Measurements from ENCODE around the gene ZNF554.
"Not testable (repeated sequence)": the region's sequence is repeated elsewhere in the genome, so short reads cannot be mapped to it uniquely, and the experiment has no call there.

The ZNF554 gene

DNA sequence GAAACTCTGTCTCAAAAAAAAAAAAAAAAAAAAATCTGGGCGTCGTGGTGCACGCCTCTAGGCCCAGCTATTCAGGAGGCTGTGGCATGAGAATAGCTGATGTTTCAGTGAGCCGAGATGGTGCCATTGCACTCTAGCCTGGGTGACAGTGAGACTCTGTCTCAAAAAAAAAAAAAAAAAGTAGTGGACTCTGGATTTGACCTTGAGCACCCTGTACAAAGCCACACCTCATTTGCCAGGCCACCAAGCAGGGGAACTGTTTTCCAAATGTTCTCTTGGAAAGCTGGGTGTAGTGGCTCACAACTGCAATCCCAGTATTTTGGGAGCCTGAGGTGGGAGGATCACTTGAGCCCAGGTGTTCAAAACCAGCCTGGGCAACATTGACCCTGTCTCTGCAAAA lies 17.8 kb downstream of the ZNF554 start:
- no peak for DNase-seq

DNA sequence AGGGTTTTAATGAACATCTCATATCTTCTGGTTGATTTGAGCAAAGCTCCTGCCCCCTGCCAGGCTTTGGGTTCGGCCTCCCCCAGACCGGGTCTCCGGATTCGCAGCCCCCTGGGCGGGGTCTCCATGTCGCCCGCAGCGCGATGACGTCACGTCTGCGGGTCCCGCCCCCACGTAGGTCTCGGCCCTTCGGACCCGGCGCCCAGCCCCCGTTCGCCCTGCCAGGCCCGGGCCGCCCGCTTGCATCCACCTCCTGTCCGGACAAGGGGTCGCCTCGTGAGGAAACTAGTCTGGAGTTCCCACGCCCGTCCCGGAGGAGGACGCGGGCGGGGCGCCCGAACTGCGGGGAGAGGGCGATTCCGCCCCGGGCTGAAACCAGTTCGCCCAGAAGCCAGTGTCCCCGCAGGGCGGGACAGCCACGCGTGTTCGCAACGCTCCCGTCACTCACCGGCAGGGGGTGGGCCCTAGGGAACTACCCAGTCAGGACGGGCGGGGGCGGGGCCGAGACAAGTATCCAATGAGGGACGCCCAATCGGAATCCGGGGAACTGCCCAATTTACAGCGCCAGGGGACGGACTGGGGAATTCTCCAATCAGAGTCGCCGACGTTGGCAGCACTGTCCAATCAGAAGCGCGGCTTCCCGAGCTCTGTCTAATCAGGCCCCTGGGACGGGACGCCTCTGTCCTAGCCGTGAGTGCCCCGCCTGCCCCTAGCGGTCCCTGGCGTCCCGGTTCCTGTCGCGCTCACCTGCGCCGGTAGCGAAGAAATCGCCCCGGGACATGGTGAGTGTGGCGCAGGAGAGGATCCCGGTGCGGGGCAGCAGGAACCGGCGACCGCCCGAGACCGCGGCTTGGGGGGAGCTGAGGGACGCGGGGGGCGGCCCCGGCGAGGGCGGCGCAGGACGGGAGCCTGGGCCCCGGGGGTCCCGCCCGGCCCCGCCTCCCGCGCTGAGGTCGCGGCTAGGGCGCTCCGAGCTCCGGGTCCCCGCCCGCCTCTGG lies 21.4 kb downstream of the ZNF554 start, which contains the start of gene ZNF555:
TSS of gene ZNF555 (plus strand) at position 682 of the 998 bp plus-strand sequence. CDS start at position 780, 98 bp downstream.
- peak; percentile 99 for DNase-seq

- DNase-seq: no peak
These were observed 22.3 kb downstream of the ZNF554 start for GRCh38 chr19:2841855-2842574.

DNA sequence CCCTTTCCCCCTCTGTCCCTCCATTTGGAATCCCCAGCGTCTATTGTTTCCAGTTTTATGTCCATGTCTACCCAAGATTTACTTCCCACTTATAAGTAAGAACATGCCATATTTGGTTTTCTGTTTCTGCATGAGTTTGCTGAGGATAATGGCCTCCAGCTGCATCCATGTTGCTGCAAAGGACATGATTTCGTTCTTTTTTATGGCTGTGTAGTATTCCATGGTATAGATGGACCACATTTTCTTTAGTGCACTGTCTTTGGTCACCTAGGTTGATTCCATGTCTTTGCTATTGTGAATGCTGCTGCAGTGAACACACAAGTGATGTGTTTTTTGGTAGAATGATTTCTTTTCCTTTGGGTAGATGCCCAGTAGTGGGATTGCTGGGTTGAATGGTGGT lies 25.4 kb downstream of the ZNF554 start:
- DNase-seq: no peak

DNA sequence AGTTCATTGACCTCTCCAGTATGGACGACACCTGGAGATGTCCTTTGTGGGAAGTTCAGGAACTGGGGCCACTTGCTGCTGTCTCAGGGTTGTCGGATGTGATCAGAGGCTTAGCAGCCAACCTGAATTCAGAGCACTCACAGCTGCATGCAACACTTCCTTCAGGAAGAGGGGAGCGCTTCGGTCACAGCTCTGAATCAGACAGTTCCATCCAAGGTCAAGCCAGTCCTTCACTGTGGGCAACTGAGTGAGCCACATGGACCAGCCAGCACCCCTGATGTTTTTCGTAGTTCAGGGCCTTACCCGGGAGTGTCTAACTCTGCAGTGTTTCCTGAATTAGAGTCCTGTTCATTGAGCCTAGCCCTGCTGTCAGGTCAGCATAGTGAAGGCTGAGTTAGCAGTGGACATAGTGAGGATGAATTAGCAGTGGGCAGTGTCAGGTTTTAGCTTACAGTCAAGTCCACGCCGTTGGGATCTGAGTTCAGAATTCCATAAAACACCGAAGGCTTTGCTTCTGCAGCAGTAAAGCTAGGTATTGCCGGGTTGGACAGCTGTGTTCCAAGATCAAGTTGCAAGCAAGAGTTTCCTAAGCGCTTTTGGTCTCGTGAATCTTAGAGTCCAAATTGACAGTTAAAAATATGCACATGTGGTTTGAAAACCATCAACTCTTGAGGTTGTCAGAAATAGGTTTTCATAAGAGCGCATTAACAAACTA lies 26.7 kb downstream of the ZNF554 start:
- DNase-seq: no peak

DNA sequence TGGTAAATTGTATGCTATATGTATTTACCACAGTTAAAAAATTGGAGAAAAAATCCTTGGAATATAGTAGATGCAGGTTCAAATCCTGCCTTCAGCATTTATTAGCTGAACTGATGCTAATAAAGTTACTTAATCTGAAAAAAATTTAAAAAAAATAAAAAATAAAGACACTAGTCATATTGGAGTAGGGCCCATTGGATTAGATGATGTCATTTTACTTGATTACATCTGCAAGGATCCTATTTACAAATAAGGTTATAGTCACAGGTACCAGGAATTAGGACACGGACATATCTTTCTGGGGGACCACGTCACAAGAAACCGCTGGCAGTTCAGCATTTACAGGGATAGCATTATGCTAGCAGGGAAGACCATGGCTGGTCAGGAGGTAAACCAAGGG lies 27.8 kb downstream of the ZNF554 start:
- DNase-seq: no peak

- DNase-seq: no peak
These were observed 28.9 kb downstream of the ZNF554 start for GRCh38 chr19:2848616-2849015.

- DNase-seq: no peak
These were observed 30.7 kb downstream of the ZNF554 start for GRCh38 chr19:2850256-2850925.

GRCh38 chr19:2852598-2852997 lies 32.9 kb downstream of the ZNF554 start:
- no peak for DNase-seq

- no peak for DNase-seq
These were observed 33.4 kb downstream of the ZNF554 start for GRCh38 chr19:2853015-2853606.

DNA sequence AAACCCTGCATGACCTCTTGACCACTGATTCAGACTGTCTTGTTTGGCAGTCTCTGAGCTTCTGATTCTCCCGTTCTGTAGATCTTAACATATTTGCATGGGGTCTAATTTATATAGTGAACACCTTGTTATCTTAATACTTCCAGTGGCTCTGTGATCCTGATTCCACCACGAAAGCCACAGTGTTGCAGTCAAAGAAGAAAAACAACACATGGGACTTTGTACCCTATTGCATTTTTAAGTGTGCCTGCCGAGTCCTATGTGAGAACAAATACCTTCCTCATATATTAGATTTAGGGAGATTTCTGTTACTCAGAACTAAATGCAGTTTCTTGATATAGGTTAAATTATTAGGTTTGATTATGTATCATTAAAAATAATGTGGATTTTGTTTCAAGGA lies 35.2 kb downstream of the ZNF554 start:
- DNase-seq: no peak

DNA sequence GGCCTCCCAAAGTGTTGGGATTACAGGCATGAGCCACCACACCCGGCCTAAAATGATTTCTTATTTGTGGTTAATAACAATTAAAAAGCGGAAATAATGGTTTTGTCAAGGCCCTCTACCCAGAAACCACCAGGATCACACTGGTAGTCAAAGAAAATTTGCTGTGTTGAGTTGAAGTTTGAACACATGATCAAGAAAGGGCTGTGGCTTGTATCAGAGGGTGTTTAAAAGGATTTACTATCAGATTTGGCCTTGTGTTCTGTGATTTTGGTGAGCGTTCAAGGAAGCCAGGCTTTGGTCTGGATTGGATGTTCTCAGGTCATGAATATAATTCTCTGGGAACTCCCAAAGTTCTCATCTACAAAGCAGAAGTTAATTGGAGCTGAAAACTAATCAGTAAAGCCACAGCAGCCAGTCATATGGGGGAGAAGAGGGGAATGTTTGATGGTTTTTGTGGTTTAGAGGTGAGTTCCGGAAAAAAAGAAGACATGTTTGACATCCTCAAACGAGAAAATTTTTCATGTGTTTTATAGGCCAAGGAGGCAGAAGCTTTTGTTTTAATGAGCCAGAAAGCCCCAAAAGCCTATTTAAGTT lies 36.9 kb downstream of the ZNF554 start:
- DNase-seq: no peak

GRCh38 chr19:2858864-2859263 lies 39.2 kb downstream of the ZNF554 start:
- no peak for DNase-seq

DNA sequence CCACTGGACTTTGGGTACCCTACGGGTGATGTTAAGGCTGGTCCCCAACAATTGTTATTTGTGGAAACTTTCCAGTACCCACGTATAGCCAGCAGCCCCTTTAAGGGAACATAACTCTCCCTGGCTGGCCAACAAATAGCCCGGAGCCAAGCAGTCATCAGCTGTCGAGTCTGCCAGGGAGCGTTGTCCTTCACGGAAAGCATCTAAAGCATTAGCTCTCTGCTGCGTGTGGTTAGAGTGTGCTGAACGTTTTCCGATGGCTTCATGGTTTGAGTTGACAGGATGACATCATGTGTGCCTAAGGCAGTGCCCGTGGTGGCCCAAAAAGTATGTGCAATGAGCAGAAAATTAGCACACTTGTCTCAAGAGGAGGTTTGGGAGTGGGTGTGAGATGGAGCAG lies 44.1 kb downstream of the ZNF554 start:
- no peak for DNase-seq

DNA sequence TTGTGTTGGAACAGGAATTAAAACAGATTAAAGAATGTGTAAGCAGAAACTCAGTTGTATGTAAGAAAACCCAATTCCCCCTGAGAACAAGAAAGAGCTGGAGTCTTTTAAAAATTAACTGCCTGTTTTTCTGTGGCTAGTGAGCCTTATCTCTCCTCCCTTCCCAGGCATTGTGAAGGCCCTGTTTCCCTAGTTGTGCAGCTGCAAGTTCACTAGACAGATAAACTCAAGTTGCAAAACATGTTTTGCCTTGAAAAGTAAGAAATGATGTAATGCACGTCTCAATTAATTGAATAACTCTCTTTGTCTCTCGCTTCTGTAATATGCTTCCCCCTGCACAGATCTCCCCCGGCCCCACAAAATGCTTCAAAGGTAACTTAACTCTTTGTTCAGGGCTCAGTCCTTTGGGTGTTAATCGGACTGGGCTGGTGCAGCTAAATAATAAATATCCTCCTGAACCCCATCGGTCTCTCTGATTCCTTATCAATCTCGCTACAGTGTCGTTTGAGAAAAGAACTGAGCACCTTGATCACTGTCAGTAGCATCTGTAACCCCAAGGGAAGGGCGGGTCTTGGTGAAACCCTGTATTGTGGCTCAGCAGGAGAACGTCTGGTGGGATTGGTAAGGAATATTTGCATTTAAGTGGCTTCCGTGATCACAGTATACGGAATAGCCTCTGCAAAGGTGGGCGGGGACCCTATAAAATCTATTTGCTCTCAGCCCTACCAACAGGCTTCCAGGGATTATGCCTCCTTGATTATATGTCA lies 45.8 kb downstream of the ZNF554 start:
- no peak for DNase-seq

- DNase-seq: no peak
These were observed 46.9 kb downstream of the ZNF554 start for GRCh38 chr19:2866495-2867024.

DNA sequence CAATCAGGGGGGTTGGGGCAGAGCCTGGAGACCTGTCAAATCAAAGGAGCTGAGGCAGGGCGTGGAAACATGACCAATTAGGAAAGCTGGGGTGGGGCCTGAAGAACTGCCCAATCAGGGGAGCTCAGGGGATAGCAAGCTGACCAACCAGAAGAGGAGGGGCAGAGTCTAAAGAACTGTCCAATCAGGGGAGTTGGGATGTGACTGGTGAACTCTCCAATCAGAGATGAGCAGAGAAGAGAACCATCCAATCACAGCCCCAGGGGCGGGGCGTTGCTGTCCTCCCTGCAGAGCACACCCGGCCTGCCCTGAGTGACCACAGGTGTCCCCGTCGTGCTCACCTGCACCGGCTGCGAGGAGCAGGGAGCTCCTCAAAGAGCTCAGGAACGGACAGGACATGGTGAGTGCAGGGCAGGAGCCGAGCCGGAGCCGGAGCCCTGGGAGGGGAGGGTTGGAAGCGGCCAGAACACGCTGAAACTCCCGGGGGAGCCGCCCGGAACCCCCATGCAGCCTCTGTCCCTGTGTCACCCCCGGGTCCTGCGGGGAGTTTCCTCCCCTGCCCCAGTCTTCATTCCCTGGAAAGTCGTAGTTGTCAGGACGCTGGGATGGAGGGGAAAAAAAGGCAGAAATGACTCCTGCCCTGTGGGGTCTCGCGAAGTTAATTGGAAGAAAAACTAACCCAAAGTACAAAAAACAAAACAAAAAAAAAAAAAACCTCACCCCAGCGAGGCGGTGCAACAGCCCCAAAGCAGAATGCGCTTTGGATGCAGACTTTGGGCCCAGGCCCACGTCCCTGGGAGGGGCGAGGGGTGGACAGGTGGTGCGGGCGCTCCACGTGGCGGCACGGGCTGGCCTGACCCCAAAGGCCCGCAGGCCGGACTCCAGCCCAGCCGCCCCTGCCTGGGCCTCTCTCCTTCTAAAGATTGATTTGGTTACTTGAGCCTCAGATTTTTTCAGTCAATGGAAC lies 47.6 kb downstream of the ZNF554 start, which contains the start of gene ZNF556:
TSS of gene ZNF556 (plus strand) at position 311 of the 967 bp plus-strand sequence. CDS start at position 398, 87 bp downstream.
- no peak for DNase-seq

GRCh38 chr19:2869618-2870017 lies 50.0 kb downstream of the ZNF554 start:
- no peak for DNase-seq

DNA sequence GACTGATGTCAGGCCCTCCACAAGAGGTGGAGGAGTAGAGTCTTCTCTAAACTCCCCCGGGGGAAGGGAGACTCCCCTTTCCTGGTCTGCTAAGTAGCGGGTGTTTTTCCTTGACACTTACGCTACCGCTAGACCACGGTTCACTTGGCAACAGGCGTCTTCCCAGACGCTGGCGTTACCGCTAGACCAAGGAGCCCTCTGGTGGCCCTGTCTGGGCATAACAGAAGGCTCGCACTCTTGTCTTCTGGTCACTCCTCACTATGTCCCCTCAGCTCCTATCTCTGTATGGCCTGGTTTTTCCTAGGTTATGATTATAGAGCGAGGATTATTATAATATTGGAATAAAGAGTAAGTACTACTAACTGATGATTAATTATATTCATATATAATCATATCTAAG lies 52.5 kb downstream of the ZNF554 start:
- DNase-seq: not testable (repeated sequence)

Measured in activated gamma-delta T cell treated with Interleukin-2 at 50 U/mL for 16 hours (primary cell).